ENCODE results near the gene LTBP3. TPM values are rescaled to one million over a fixed set of nuclear protein-coding genes. Genes with fewer than 3 reads are reported as not detected.

LTBP3 gene
- total RNA-seq, 1 donor from 2014 or later: 22.5 TPM

DNA sequence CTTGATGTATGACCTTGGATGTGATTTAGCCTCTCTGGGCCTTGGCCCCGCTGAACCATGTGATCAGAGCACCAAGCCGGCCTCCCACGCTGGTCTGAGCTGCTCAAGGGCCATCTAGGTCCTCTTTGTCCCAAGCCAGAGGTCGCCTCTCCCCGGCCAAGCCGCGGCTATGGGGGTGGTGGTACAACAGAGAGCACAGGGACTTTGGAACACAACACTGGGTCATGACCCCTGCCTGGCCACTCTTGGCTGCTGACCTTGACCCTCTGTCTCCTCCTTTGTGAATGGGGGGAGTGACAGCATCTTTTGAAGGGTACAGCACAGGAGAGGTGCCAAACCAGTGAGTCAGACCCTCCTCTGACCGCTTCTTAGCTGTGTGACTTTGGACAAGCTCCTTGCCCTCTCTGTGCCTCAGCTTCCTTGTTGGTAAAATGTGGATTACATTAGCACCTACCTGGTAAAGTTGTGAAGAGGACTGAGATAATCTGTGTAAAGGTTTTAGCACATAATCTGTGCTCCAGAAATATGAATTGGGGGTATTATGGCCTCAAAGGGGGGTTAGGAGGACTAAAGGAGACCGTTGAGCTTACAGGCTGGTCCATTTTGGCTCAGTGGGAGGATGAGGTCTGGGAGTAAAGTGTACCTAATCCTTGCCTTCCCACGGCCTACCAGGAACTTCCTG lies 28.5 kb downstream of the LTBP3 start:
- peaks cover 2% of the 10 kb centered on the region for H3K27me3 Mint-ChIP-seq (ENCODE audit: low read depth)
- H3K9me3 Mint-ChIP-seq: no peaks in the 10 kb centered on the region
- H3K4me1 Mint-ChIP-seq: peaks cover 20% of the 10 kb centered on the region
- H3K4me3 Mint-ChIP-seq: peak overlapping the region; percentile 40
- H3K27ac Mint-ChIP-seq (ENCODE audit: unreplicated experiment): no peak overlapping the region
- peaks cover 9% of the 10 kb centered on the region for H3K36me3 Mint-ChIP-seq (ENCODE audit: low read depth)
- TF ChIP-seq, protein P1, sequence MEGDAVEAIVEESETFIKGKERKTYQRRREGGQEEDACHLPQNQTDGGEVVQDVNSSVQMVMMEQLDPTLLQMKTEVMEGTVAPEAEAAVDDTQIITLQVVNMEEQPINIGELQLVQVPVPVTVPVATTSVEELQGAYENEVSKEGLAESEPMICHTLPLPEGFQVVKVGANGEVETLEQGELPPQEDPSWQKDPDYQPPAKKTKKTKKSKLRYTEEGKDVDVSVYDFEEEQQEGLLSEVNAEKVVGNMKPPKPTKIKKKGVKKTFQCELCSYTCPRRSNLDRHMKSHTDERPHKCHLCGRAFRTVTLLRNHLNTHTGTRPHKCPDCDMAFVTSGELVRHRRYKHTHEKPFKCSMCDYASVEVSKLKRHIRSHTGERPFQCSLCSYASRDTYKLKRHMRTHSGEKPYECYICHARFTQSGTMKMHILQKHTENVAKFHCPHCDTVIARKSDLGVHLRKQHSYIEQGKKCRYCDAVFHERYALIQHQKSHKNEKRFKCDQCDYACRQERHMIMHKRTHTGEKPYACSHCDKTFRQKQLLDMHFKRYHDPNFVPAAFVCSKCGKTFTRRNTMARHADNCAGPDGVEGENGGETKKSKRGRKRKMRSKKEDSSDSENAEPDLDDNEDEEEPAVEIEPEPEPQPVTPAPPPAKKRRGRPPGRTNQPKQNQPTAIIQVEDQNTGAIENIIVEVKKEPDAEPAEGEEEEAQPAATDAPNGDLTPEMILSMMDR (conservative IDR thresholded peaks at IDR 0.05): no peak
- no peak for DNase-seq (ENCODE audit: low read depth, low spot score)

DNA sequence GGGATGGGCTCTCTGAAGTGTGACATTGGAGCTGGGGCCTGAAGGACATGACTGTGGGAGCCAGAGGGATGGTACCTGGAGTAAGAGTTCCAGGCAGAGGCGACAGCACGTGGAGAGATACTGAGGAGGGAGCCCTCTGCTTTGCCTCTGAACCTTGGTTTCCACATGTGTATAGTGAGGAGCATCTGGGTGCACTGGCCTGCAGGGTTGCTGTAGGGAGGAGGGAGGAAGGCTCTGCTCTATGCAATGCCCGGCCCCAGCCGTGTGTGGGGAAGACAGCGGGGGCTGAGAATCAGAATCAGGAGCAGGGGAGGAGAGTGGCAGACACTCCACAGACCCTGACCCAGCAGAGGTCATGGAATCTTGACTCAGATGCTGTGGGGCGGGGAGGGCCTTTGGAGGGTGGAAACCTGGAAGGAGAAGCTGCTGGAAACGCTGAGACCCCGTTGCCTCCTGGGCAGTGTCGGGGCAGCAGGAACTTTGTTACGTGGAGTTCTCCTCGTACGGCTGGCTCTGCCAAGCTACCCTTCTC lies 29.3 kb downstream of the LTBP3 start:
- Mint-ChIP-seq H3K4me1 (peaks cover 26% of the 10 kb centered on the region), H3K36me3 (ENCODE audit: low read depth) (peaks cover 5% of the 10 kb centered on the region), H3K9me3 (no peaks in the 10 kb centered on the region), H3K4me3 (peak overlapping the region; percentile 56), H3K27ac (ENCODE audit: unreplicated experiment) (no peak overlapping the region), H3K27me3 (ENCODE audit: low read depth) (peaks cover 4% of the 10 kb centered on the region)
- DNase-seq (ENCODE audit: low read depth, low spot score): no peak
- TF ChIP-seq, protein P1 (conservative IDR thresholded peaks at IDR 0.05): no peak

DNA sequence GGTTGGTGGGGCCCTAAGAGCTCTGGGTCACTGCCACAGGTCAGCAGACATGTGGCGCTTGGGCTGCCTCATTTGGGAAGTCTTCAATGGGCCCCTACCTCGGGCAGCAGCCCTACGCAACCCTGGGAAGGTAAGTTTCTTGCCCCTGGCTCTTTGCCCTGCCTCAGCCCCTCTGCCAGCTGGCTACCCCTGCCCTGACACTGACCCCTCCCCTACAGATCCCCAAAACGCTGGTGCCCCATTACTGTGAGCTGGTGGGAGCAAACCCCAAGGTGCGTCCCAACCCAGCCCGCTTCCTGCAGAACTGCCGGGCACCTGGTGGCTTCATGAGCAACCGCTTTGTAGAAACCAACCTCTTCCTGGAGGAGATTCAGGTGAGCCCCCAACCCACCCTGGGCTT lies 31.4 kb downstream of the LTBP3 start:
- Mint-ChIP-seq H3K4me3 (peak overlapping the region; percentile 82), H3K27me3 (ENCODE audit: low read depth) (peaks cover 4% of the 10 kb centered on the region), H3K27ac (ENCODE audit: unreplicated experiment) (no peak overlapping the region), H3K4me1 (peaks cover 38% of the 10 kb centered on the region), H3K36me3 (ENCODE audit: low read depth) (peaks cover 2% of the 10 kb centered on the region), H3K9me3 (no peaks in the 10 kb centered on the region)
- TF ChIP-seq, protein P1 (conservative IDR thresholded peaks at IDR 0.05): no peak
- no peak for DNase-seq (ENCODE audit: low read depth, low spot score)

DNA sequence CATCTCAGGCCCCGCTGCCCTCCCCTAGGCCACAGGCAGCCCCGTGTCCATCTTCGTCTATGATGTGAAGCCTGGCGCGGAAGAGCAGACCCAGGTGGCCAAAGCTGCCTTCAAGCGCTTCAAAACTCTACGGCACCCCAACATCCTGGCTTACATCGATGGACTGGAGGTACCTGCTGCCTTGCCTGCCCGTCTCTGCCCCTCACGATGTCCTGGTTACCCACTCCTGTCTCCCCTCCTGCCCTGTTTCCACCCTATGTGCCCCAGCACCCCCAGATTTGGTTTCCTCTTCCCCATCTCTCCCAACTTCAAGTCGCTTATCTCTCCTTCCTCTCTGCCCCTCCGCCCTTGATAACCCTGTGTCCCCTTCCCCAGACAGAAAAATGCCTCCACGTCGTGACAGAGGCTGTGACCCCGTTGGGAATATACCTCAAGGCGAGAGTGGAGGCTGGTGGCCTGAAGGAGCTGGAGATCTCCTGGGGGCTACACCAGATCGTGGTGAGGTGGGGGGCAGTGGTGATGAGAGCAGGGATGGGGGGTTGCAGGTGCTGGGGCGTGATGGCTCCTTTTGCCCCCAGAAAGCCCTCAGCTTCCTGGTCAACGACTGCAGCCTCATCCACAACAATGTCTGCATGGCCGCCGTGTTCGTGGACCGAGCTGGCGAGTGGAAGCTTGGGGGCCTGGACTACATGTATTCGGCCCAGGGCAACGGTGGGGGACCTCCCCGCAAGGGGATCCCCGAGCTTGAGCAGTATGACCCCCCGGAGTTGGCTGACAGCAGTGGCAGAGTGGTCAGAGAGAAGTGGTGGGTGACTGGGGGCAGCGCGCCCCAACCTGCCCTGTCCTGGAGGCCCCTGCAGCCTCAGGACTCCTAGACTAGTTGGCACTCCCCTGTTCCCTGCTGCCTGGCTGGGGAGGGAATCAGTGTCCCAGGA lies 32.3 kb downstream of the LTBP3 start:
- DNase-seq (ENCODE audit: low read depth, low spot score): no peak
- Mint-ChIP-seq H3K4me1 (peaks cover 39% of the 10 kb centered on the region), H3K9me3 (no peaks in the 10 kb centered on the region), H3K27me3 (ENCODE audit: low read depth) (peaks cover 4% of the 10 kb centered on the region), H3K36me3 (ENCODE audit: low read depth) (peaks cover 2% of the 10 kb centered on the region), H3K27ac (ENCODE audit: unreplicated experiment) (no peak overlapping the region), H3K4me3 (peak overlapping the region; percentile 86)
- TF ChIP-seq, protein P1 (conservative IDR thresholded peaks at IDR 0.05): no peak

DNA sequence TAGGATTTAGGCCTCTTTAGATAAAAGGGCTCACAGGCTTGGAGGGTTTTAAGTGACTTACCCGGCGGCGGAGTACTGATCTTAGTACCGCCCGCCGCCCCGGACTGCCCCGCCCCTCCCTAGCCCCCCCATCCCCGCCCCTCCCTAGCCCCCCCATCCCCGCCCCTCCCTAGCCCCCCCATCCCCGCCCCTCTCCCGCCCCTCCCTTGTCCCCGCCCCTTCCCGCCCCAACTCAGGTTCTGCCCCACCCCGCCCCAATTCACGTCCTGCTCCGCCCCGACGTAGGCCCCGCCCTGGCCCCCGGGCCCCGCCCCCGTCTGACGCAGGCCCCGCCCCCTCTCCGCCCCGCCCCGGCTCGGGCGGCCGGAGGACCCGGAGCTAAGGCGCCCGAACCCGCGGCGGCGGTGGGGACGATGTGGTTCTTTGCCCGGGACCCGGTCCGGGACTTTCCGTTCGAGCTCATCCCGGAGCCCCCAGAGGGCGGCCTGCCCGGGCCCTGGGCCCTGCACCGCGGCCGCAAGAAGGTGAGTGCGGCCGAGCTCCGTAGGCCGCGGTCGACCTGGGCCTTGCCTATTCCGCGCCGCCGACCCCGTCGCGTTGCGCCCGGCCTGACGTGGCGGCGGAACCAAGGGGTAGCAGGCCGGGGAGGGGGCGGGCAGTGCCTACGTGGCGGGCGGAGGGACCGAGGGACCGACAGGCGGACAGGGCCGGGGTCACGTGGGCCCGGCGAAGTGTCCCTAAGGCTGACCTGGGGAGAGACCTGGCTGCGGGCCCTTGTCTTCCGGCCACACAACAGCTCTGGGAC lies 33.2 kb downstream of the LTBP3 start, which contains the start of gene SCYL1:
TSS of gene SCYL1 (plus strand) at position 343 of the 805 bp plus-strand sequence. CDS start at position 414, 71 bp downstream.
- H3K27me3 Mint-ChIP-seq (ENCODE audit: low read depth): peaks cover 4% of the 10 kb centered on the region
- H3K9me3 Mint-ChIP-seq: no peaks in the 10 kb centered on the region
- no peak within 1 kb of the TSS for H3K27ac Mint-ChIP-seq (ENCODE audit: unreplicated experiment)
- H3K4me3 Mint-ChIP-seq: peak within 1 kb of the TSS; percentile 86
- H3K4me1 Mint-ChIP-seq: peaks cover 35% of the 10 kb centered on the region
- DNase-seq (ENCODE audit: low read depth, low spot score): peak; percentile 74
- no peaks in the 10 kb centered on the region for H3K36me3 Mint-ChIP-seq (ENCODE audit: low read depth)
- TF ChIP-seq, protein P1 (conservative IDR thresholded peaks at IDR 0.05): no peak

Measured in neural crest cell (in vitro differentiated cells).